ENCODE measurements around the gene CLEC2L.
"Not testable (repeated sequence)": the region's sequence is repeated elsewhere in the genome, so short reads cannot be mapped to it uniquely, and the experiment has no call there.

CLEC2L gene

GRCh38 chr7:139536152-139536551, 12.7 kb downstream of the CLEC2L start:
- Mint-ChIP-seq H3K27me3 (peaks cover 15% of the 10 kb centered on the region), H3K4me1 (no peaks in the 10 kb centered on the region)
- no peak for ATAC-seq

DNA sequence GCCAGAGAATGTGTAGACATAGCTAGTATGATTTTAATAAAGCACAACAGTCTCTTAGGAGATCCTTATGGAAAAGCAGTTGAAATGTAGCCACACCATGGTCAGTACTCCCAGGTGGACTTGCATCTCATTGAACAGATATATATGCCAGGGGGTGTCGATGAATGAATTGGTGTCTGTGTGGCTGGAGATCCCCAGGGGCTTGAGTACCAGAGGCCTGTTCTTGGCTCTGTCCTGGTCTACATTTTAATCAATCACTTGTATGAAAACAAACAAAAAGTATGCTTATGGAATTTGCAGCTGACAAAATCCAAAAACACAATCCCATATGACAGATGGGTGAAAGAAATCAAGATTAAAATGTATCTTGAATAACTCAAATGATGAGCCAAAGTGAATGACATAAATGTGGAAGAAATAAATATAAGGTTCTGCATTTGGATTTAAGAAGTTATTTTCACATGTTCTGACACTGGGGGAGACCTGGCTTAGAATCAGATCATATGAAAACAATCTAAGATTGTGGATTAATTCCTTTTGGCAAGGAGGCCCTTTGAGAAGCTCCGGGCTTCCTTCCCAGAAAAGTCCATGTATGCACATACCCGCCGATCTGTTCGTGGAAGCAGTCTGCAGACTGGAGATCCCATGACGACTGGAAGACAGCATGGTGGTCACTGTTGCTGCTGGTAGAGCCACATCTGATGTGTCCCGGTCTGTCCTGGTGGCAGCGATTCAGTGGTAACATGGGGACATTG, 15.6 kb downstream of the CLEC2L start:
- ATAC-seq, result no peak
- Mint-ChIP-seq H3K27ac (no peak overlapping the region), H3K9me3 (no peaks in the 10 kb centered on the region), H3K4me3 (no peak overlapping the region), H3K4me1 (no peaks in the 10 kb centered on the region), H3K27me3 (peaks cover 3% of the 10 kb centered on the region)
- DNase-seq, result no peak

More at GRCh38 chr7:139536152-139536551, 12.7 kb downstream of the CLEC2L start:
- H3K9me3 Mint-ChIP-seq, result no peaks in the 10 kb centered on the region
- DNase-seq, result no peak
- H3K27ac Mint-ChIP-seq, result no peak overlapping the region
- no peak overlapping the region for H3K4me3 Mint-ChIP-seq

GRCh38 chr7:139540203-139540602, 16.7 kb downstream of the CLEC2L start:
- H3K27me3 Mint-ChIP-seq, result no peaks in the 10 kb centered on the region
- ATAC-seq (no peak), DNase-seq (no peak)
- no peaks in the 10 kb centered on the region for H3K9me3 Mint-ChIP-seq
- H3K27ac Mint-ChIP-seq, result no peak overlapping the region
- no peak overlapping the region for H3K4me3 Mint-ChIP-seq
- no peaks in the 10 kb centered on the region for H3K4me1 Mint-ChIP-seq

GRCh38 chr7:139541600-139542307, 18.3 kb downstream of the CLEC2L start:
- Mint-ChIP-seq H3K9me3 (no peaks in the 10 kb centered on the region), H3K4me1 (no peaks in the 10 kb centered on the region), H3K4me3 (no peak overlapping the region), H3K27ac (no peak overlapping the region), H3K27me3 (no peaks in the 10 kb centered on the region)
- ATAC-seq, result no peak
- no peak for DNase-seq

DNA sequence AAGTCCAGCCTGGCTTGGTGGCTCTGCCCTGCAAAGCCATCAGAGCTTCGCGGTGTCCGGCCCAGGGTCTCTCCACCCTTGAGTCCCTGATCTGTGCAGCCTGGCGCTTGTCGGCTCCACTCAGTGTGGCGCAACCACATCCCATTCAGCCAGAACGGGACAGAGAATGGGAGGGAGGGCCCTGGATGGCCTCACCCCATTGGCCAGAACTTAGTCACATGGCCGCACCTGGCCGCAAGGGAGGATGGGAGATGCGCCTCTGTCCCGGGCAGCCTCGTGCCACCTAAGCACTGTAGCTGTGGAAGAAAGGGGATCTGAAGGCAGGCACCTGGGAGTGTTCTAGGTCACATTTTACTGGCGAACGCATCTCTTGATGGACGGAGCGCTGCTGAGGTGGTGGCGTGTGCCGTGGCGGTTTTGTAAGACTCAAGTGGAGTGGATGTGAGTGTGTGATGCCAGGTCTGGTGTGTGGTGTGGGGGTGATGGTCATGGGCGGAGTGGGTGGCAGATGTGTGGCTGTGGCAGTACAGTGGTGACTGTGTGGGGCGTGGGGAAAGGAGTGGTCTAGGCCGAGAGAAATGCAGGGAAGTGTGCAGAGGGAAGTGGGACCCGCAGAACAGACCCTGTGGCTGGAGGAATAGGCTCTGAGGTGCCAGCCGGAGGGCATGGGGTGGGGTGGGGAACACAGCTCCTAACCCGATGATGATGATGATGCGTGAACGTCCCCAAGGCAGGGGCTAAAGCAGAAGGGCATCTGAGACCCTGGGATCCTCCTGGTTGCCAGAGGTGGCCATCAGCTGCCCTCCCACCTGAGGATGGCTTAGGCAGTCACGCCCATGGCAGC, 19.0 kb downstream of the CLEC2L start:
- H3K27me3 Mint-ChIP-seq, result no peaks in the 10 kb centered on the region
- DNase-seq (no peak), ATAC-seq (no peak)
- H3K27ac Mint-ChIP-seq, result no peak overlapping the region
- H3K9me3 Mint-ChIP-seq, result no peaks in the 10 kb centered on the region
- H3K4me1 Mint-ChIP-seq, result no peaks in the 10 kb centered on the region
- no peak overlapping the region for H3K4me3 Mint-ChIP-seq

- Mint-ChIP-seq H3K27me3 (no peaks in the 10 kb centered on the region), H3K4me1 (no peaks in the 10 kb centered on the region), H3K27ac (no peak overlapping the region), H3K4me3 (no peak overlapping the region), H3K9me3 (no peaks in the 10 kb centered on the region)
- ATAC-seq, result no peak
- no peak for DNase-seq
Observed at GRCh38 chr7:139543801-139544603, 20.5 kb downstream of the CLEC2L start.

DNA sequence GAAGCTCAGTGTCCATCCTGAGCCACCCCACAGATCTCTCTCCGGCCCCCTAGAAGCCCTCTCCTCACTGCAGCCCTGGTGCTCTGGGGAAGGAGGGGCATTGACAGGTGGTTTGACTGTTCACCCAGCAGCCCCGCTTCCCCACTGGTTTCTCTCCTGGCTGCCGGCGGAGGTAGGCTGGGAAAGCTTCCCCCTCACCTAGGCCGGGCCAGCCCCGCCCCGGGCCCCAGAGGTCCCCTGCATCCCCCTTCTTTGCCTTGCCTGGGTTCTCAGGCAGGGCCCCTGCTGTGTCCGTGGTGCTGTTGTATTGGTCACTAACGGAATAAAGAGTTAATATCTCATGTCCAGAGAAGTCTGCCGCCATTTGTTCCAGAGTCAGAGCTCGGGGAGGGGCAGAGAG, 21.2 kb downstream of the CLEC2L start:
- Mint-ChIP-seq H3K27me3 (no peaks in the 10 kb centered on the region), H3K27ac (no peak overlapping the region), H3K4me1 (no peaks in the 10 kb centered on the region), H3K4me3 (no peak overlapping the region), H3K9me3 (no peaks in the 10 kb centered on the region)
- DNase-seq (no peak), ATAC-seq (no peak)

- ATAC-seq (no peak), DNase-seq (no peak)
- Mint-ChIP-seq H3K4me3 (no peak overlapping the region), H3K27me3 (peaks cover 4% of the 10 kb centered on the region), H3K9me3 (no peaks in the 10 kb centered on the region), H3K27ac (no peak overlapping the region), H3K4me1 (no peaks in the 10 kb centered on the region)
Observed at GRCh38 chr7:139548302-139549028, 25.0 kb downstream of the CLEC2L start.

DNA sequence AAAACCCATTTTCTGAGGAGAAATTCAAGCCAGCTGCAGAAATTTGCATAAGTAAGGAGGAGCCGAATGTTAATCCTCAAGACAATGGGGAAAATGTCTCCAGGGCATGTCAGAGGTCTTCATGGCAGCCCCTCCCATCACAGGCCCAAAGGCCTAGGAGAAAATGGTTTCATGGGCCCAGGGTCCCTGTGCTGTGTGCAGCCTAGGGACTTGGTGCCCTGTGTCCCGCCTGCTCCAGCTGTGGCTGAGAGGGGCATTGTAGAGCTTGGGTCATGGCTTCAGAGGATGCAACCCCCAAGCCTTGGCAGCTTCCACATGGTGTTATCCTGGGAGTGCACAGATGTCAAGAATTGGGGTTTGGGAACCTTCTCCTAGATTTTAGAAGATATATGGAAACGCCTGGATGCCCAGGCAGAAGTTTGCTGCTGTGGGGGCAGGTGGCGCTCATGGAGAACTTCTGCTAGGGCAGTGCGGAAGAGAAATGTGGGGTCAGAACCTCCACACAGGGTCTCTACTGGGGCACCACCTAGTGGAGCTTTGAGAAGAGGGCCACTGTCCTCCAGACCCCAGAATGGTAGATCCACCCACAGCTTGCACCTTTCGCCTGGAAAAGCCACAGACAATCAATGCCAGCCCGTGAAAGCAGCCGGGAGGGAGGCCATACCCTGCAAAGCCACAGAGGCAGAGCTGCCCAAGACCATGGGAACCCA, 30.7 kb downstream of the CLEC2L start:
- H3K4me3 Mint-ChIP-seq, H3K27ac Mint-ChIP-seq, H3K9me3 Mint-ChIP-seq, DNase-seq, ATAC-seq, H3K4me1 Mint-ChIP-seq: not testable (repeated sequence)
- H3K27me3 Mint-ChIP-seq, result peaks cover 20% of the 10 kb centered on the region

DNA sequence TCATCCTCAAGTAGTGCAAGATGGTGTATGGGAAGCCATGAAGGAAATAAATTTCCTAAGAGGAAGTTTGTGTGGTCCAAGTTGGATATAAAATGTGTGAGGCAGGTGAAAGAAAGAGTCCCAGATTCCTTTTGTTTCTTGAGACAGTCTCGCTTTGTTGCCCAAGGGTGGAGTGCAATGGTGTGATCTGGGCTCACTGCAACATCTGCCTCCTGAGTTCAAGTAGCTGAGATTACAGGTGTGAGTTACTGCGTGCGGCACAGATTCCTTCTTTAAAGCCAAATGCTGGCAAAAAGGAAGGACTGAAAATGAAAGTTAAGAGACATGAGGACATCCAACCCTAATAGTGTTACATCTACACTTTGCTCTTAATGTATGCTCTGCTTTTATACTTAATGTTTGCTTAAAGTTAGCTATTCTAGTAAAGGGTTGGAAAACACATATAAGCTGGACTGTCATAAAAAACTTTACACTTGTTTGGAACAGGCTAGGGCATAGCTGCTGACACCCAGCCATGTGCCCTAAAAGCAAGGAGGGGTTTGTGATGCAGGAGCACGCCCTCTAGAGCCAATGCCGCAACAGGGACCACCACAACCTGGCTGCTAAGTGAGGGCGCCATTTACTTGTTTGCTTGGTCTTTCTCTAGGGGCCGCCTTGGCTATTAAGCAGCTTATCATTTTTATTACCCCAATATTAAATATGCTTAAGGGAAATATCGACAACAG, 34.5 kb downstream of the CLEC2L start:
- ATAC-seq (no peak), DNase-seq (no peak)
- no peaks in the 10 kb centered on the region for H3K4me1 Mint-ChIP-seq
- no peaks in the 10 kb centered on the region for H3K9me3 Mint-ChIP-seq
- peaks cover 25% of the 10 kb centered on the region for H3K27me3 Mint-ChIP-seq
- no peak overlapping the region for H3K27ac Mint-ChIP-seq
- H3K4me3 Mint-ChIP-seq, result no peak overlapping the region

DNA sequence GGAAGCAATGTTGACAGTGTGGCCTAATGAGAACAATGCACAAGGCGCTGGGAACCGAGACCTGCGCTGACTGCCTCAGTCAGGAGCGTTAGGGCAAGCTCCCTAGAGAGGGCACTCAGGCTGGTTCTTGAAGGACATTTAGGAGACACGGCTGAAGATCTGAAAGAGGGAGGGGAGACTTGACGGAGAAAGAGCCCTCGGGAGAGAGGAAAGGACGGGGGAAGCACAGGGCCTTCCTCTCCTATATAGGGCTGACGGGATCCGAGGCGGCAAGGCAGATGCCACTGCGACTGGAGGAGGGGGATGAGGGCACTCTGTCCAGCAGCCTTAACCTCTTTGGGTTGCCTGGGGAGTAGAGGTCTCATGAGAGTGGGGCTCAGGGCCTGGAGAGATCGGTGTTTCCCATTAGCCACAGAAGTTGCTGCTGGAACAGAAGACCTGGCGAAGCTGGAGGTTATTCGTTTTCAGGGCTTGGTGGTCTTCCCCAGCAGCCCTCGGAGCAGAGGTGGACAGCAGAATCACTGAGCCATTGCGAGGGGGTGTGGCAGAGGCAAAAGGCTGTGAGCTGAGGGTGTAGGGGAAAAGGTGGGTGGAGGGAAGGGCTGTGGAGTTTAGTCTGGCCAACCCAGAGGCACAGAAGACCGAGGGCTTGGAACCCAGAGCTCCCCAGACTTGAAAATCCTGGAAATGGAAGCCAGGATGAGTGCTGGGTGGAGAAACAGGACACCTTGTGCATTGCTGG, 36.0 kb downstream of the CLEC2L start:
- H3K4me3 Mint-ChIP-seq, result no peak overlapping the region

GRCh38 chr7:139560199-139560598, 36.7 kb downstream of the CLEC2L start:
- no peak overlapping the region for H3K4me3 Mint-ChIP-seq
- H3K9me3 Mint-ChIP-seq, result no peaks in the 10 kb centered on the region

More for the DNA sequence above, 36.0 kb downstream of the CLEC2L start:
- no peak overlapping the region for H3K27ac Mint-ChIP-seq
- H3K9me3 Mint-ChIP-seq, result no peaks in the 10 kb centered on the region
- peaks cover 11% of the 10 kb centered on the region for H3K27me3 Mint-ChIP-seq
- ATAC-seq (no peak), DNase-seq (no peak)
- no peaks in the 10 kb centered on the region for H3K4me1 Mint-ChIP-seq

GRCh38 chr7:139560678-139561077, 37.2 kb downstream of the CLEC2L start:
- Mint-ChIP-seq H3K27me3 (peaks cover 11% of the 10 kb centered on the region), H3K4me3 (no peak overlapping the region), H3K9me3 (no peaks in the 10 kb centered on the region), H3K4me1 (no peaks in the 10 kb centered on the region), H3K27ac (no peak overlapping the region)
- no peak for DNase-seq
- no peak for ATAC-seq

More at GRCh38 chr7:139560199-139560598, 36.7 kb downstream of the CLEC2L start:
- Mint-ChIP-seq H3K27ac (no peak overlapping the region), H3K4me1 (no peaks in the 10 kb centered on the region), H3K27me3 (peaks cover 11% of the 10 kb centered on the region)
- ATAC-seq (no peak), DNase-seq (no peak)

Measured in stimulated activated naive CD8-positive, alpha-beta T cell treated with anti-CD3 and anti-CD28 coated beads, Interleukin-15, amount 100 ng/mL, for 72 hours (primary cell).